Neural progenitor cell (in vitro differentiated cells): ENCODE results near the gene DNAJC18. TPM values are rescaled to one million over a fixed set of nuclear protein-coding genes. Genes with fewer than 3 reads are reported as not detected.

ENCODE experiments used
- DNase-seq: peaks from one replicate; pipeline ENCODE4 v3.0.0-alpha.2; 2016; ENCODE audit warnings: low spot score
- H2AFZ ChIP-seq: fragments of 200-600 bp; sonication (generic); replicated peaks from 2 replicates; pipeline ENCODE4 v1.6.1; 2016; ENCODE audit warnings: antibody characterized with exemption
- H3F3A ChIP-seq: fragments of 200-600 bp; sonication (generic); 2 replicates; pipeline ENCODE4 v1.6.1; 2016; ENCODE audit warnings: antibody characterized with exemption, low read depth
- H3K27ac ChIP-seq: fragments of 200-600 bp; sonication (generic); 2 replicates; pipeline ENCODE4 v1.5.1; 2016; ENCODE audit warnings: mild to moderate bottlenecking
- H3K27me3 ChIP-seq: fragments of 200-600 bp; sonication (generic); 2 replicates; pipeline ENCODE4 v1.6.1; 2016; ENCODE audit warnings: mild to moderate bottlenecking, moderate library complexity
- H3K36me3 ChIP-seq: fragments of 200-600 bp; sonication (generic); 2 replicates; pipeline ENCODE4 v1.5.1; 2016
- H3K4me1 ChIP-seq: fragments of 200-600 bp; sonication (generic); 2 replicates; pipeline ENCODE4 v1.6.1; 2016; ENCODE audit warnings: mixed run types
- H3K4me2 ChIP-seq: fragments of 200-600 bp; sonication (generic); 2 replicates; pipeline ENCODE4 v1.6.1; 2016
- H3K4me3 ChIP-seq: fragments of 200-600 bp; sonication (generic); 2 replicates; pipeline ENCODE4 v1.5.1; 2016
- H3K79me2 ChIP-seq: fragments of 200-600 bp; sonication (generic); 2 replicates; pipeline ENCODE4 v1.6.1; 2016; ENCODE audit warnings: low read depth
- H3K9ac ChIP-seq: fragments of 200-600 bp; sonication (generic); 2 replicates; pipeline ENCODE4 v1.6.1; 2016
- H3K9me3 ChIP-seq: fragments of 200-600 bp; sonication (generic); 2 replicates; pipeline ENCODE4 v1.5.1; 2016; ENCODE audit warnings: low read depth
- H4K20me1 ChIP-seq: fragments of 200-600 bp; sonication (generic); 2 replicates; pipeline ENCODE4 v1.6.1; 2016; ENCODE audit warnings: low read depth
- H3K27ac Mint-ChIP-seq: 3 replicates; pipeline ENCODE4 v1.8.0; 2021; ENCODE audit warnings: mixed read lengths
- H3K27me3 Mint-ChIP-seq: 2 replicates; pipeline ENCODE4 v1.8.0; 2022; ENCODE audit warnings: low read depth, mild to moderate bottlenecking, inconsistent platforms, moderate library complexity, mixed read lengths; ENCODE audit not compliant: insufficient read depth
- H3K36me3 Mint-ChIP-seq: 3 replicates; pipeline ENCODE4 v1.8.0; 2021; ENCODE audit warnings: mixed read lengths
- H3K4me1 Mint-ChIP-seq: 3 replicates; pipeline ENCODE4 v1.8.0; 2021; ENCODE audit warnings: mixed read lengths
- H3K4me3 Mint-ChIP-seq: 3 replicates; pipeline ENCODE4 v1.8.0; 2021; ENCODE audit warnings: mild to moderate bottlenecking, moderate library complexity, mixed read lengths
- H3K9me3 Mint-ChIP-seq: 3 replicates; pipeline ENCODE4 v1.8.0; 2020; ENCODE audit warnings: mixed read lengths
- EZH2 ChIP-seq: fragments of 200-600 bp; sonication (generic); IDR thresholded peaks from 2 replicates; pipeline ENCODE4 v1.6.1; 2017; ENCODE audit warnings: antibody characterized with exemption, mild to moderate bottlenecking, moderate library complexity
- EZH2phosphoT487 ChIP-seq: fragments of 200-600 bp; sonication (generic); IDR thresholded peaks from 2 replicates; pipeline ENCODE4 v1.6.1; 2017; ENCODE audit warnings: antibody characterized with exemption
- total RNA-seq: library from RNA; depleted of rRNA; stranded (reverse); fragments of >200 nt; gene quantifications from 2 replicates; pipeline ENCODE4 v1.2.3, GENCODE V29; 2015; ENCODE audit warnings: low replicate concordance
- TF ChIP-seq, protein P1 (sequence below): fragments of 200-600 bp; sonication (generic); IDR thresholded peaks from 2 replicates; pipeline ENCODE4 v1.5.1; 2017; ENCODE audit warnings: antibody characterized with exemption, mild to moderate bottlenecking

Gene DNAJC18
- total RNA-seq, 1 donor from 2014 or later = 21.7 TPM

DNA sequence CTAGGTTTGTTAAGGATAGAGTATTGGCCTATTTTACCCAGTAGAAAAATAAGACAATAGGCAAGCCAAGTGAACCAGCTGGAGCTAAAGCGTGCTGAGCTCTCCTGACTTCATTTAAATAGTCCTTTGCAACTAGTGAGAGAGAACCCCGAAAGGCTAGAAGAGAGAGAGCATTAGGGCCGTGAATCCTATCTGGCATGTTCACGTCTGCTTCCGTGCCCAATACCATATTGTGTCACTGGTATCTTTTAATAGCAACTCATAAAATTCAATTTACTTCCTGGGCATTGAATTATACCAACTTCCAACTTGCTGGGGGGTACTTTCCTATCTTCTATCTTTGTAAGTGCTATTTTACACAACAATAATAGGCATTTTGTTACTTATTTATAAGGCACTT is 13.8 kb downstream of the DNAJC18 start:
- peaks cover 25% of the 10 kb centered on the region for H3K36me3 Mint-ChIP-seq
- peaks cover 14% of the 10 kb centered on the region for H3F3A ChIP-seq
- no peak overlapping the region for H3K9ac ChIP-seq
- no peaks in the 10 kb centered on the region for H3K79me2 ChIP-seq
- no peaks in the 10 kb centered on the region for H3K36me3 ChIP-seq
- peaks cover 14% of the 10 kb centered on the region for H3K4me1 ChIP-seq
- H3K9me3 Mint-ChIP-seq = no peaks in the 10 kb centered on the region
- H3K27ac Mint-ChIP-seq = no peak overlapping the region
- H3K27ac ChIP-seq = no peak overlapping the region
- H3K4me1 Mint-ChIP-seq = peaks cover 6% of the 10 kb centered on the region
- H3K27me3 Mint-ChIP-seq = no peaks in the 10 kb centered on the region
- no peak overlapping the region for H3K4me2 ChIP-seq
- H4K20me1 ChIP-seq = no peaks in the 10 kb centered on the region
- DNase-seq = no peak
- H3K27me3 ChIP-seq = no peaks in the 10 kb centered on the region
- TF ChIP-seq, protein P1, sequence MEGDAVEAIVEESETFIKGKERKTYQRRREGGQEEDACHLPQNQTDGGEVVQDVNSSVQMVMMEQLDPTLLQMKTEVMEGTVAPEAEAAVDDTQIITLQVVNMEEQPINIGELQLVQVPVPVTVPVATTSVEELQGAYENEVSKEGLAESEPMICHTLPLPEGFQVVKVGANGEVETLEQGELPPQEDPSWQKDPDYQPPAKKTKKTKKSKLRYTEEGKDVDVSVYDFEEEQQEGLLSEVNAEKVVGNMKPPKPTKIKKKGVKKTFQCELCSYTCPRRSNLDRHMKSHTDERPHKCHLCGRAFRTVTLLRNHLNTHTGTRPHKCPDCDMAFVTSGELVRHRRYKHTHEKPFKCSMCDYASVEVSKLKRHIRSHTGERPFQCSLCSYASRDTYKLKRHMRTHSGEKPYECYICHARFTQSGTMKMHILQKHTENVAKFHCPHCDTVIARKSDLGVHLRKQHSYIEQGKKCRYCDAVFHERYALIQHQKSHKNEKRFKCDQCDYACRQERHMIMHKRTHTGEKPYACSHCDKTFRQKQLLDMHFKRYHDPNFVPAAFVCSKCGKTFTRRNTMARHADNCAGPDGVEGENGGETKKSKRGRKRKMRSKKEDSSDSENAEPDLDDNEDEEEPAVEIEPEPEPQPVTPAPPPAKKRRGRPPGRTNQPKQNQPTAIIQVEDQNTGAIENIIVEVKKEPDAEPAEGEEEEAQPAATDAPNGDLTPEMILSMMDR = no peak
- H3K4me3 Mint-ChIP-seq = no peak overlapping the region
- no peak overlapping the region for H2AFZ ChIP-seq
- no peaks in the 10 kb centered on the region for H3K9me3 ChIP-seq
- H3K4me3 ChIP-seq = no peak overlapping the region

DNA sequence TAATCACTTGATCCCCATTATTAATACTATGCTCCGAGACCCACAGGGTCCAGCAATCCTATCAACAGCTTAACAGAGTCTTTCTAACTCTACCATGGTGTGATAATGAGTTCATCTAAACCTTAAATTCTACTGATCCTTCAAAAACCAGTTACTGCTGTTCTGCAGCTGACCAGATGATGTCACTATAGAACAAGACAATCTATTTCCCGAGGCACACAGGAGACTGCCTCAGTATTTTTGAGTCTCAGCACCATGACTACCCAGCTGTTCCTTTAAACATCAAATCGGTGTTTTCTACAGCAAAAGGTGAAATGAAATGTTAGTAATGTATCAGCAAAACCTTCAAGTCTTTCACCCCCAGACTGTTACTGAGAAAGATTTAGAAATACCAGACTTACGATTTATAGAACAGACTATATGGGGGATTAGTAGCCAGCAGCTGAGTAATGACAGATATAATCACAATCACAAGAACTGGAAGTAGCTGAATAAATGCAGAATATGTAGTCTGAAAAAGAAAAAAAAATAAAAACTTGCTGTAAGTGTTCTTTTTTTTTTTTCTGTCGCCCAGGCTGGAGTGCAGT is 16.9 kb downstream of the DNAJC18 start:
- H3K79me2 ChIP-seq = no peaks in the 10 kb centered on the region
- no peaks in the 10 kb centered on the region for H3K27me3 ChIP-seq
- H3F3A ChIP-seq = peaks cover 42% of the 10 kb centered on the region
- H3K9ac ChIP-seq = no peak overlapping the region
- peak; percentile 69 for DNase-seq
- Mint-ChIP-seq H3K36me3 (peaks cover 21% of the 10 kb centered on the region), H3K4me3 (no peak overlapping the region), H3K27ac (no peak overlapping the region), H3K4me1 (peaks cover 26% of the 10 kb centered on the region), H3K27me3 (no peaks in the 10 kb centered on the region), H3K9me3 (no peaks in the 10 kb centered on the region)
- H3K27ac ChIP-seq = no peak overlapping the region
- no peaks in the 10 kb centered on the region for H3K9me3 ChIP-seq
- TF ChIP-seq, protein P1 = peak; percentile 93
- TF ChIP-seq EZH2phosphoT487 (no peak), EZH2 (no peak)
- H4K20me1 ChIP-seq = no peaks in the 10 kb centered on the region
- H2AFZ ChIP-seq = no peak overlapping the region
- H3K4me3 ChIP-seq = no peak overlapping the region
- no peak overlapping the region for H3K4me2 ChIP-seq
- H3K36me3 ChIP-seq = no peaks in the 10 kb centered on the region
- peaks cover 38% of the 10 kb centered on the region for H3K4me1 ChIP-seq

DNA sequence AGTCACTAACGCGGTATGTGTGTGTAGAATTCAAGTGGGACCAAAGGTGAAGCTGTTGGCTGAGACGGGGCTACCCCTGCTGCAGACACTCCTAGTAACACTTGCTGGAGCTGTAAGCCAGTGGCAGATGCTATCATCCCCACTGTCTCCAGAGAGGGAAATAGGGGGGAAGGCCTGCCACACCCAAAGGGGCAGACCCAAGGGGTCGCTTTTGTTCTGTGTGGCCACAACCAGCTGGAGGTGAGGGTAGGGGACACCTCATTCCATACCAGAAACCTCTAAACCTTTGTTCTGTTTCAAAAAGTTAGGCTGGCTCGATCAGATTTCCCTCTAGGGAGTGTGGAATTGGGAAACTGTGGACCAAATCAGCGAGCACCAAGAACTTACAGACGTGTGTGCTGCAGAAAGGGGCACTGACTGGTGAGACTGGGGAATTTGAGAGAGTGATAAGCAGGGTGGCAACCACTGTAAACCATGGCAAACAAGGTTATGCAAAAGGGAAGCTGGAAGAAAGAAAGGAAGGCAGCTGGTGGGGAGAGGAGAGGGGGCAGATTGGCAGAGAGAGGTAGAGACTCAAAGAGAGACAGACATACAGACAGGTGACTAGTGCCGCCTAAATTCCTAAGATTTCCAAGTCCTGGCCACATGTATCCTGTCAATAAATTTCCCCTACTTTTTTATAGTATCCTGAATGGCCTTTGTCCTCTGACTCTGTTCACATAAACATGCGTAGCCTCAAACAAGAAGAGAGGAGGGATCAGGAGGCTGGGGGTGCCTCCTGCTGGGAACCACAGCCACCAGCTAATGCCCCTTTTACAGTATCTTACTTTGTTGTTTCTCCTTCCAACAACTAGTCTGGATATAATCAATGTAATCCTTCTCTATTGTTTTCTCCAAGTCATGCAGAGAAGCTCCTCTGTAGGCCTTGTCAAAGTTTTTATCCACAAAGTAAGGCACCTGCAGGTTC is 19.8 kb downstream of the DNAJC18 start:
- Histone ChIP-seq H3K79me2 (no peaks in the 10 kb centered on the region), H3K9ac (no peak overlapping the region), H3K9me3 (no peaks in the 10 kb centered on the region), H3K27ac (peak overlapping the region; percentile 82), H4K20me1 (no peaks in the 10 kb centered on the region), H3K4me2 (peak overlapping the region; percentile 77), H3K27me3 (no peaks in the 10 kb centered on the region), H2AFZ (no peak overlapping the region), H3K4me3 (peak overlapping the region; percentile 24), H3F3A (peaks cover 42% of the 10 kb centered on the region), H3K4me1 (peaks cover 38% of the 10 kb centered on the region), H3K36me3 (no peaks in the 10 kb centered on the region)
- Mint-ChIP-seq H3K27me3 (no peaks in the 10 kb centered on the region), H3K27ac (no peak overlapping the region), H3K4me1 (peaks cover 26% of the 10 kb centered on the region), H3K4me3 (no peak overlapping the region), H3K9me3 (no peaks in the 10 kb centered on the region), H3K36me3 (peaks cover 18% of the 10 kb centered on the region)
- no peak for TF ChIP-seq EZH2
- TF ChIP-seq EZH2phosphoT487 = peak; percentile 69
- peak; percentile 80 for DNase-seq

DNA sequence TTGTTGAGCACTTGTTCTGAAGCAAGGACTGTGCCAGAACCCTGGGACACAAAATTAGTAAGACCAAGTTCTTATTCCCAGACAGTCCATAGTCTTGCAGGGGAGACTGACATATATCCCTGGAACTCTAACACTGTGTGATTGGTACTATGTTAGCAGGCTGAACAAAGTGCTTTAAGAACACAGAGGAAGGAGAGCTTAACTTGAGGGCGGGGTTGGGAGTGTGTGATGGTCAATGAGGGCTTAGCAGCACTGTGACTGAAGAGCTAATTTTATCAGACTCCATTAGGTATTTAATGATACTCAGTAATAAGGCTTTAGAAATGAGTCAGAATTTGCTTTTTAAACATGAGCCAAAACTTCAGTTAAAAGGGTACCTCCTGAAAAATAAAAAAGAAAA is 20.5 kb downstream of the DNAJC18 start:
- Histone ChIP-seq H3K36me3 (no peaks in the 10 kb centered on the region), H3K9me3 (no peaks in the 10 kb centered on the region), H3F3A (peaks cover 42% of the 10 kb centered on the region), H3K27ac (no peak overlapping the region), H2AFZ (no peak overlapping the region), H3K4me1 (peaks cover 38% of the 10 kb centered on the region), H4K20me1 (no peaks in the 10 kb centered on the region), H3K27me3 (no peaks in the 10 kb centered on the region), H3K9ac (no peak overlapping the region), H3K79me2 (no peaks in the 10 kb centered on the region), H3K4me3 (no peak overlapping the region), H3K4me2 (peak overlapping the region; percentile 77)
- Mint-ChIP-seq H3K27ac (no peak overlapping the region), H3K4me3 (no peak overlapping the region), H3K9me3 (no peaks in the 10 kb centered on the region), H3K4me1 (peaks cover 26% of the 10 kb centered on the region), H3K27me3 (no peaks in the 10 kb centered on the region), H3K36me3 (peaks cover 13% of the 10 kb centered on the region)
- TF ChIP-seq EZH2phosphoT487 = no peak
- no peak for TF ChIP-seq EZH2
- TF ChIP-seq, protein P1 = no peak
- DNase-seq = peak; percentile 40
